Measurements from ENCODE around the gene POLR3GL. TPM values are rescaled to one million over a fixed set of nuclear protein-coding genes. Genes with fewer than 3 reads are reported as not detected.

The POLR3GL gene
- polyA plus RNA-seq, 1 donor from 2014 or later: 38.6 TPM

DNA sequence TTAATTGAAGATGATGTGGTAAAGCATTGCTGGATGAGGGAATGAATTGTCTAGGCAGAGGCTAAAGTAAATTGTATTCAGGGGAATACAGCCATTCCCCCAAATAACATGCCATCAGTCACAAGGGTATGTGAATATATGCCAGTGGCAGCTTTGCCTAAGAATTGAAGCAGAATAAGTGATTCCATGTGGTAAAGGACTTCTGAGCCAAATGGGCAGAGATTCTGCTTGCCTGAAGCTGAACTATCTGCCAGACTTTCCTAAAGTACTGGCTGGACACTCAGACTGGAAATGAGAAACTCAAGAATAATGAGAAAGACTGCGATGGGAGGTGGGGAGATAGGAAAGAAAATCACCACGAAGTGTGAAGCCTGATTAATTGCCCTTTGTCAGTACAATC, 9.1 kb upstream of the POLR3GL start:
- Histone ChIP-seq H3K9ac (ENCODE audit: low read length) (peak overlapping the region; percentile 86), H3K9me3 (ENCODE audit: low read length) (no peaks in the 10 kb centered on the region), H3K9me2 (ENCODE audit: insufficient read depth, low read length) (no peaks in the 10 kb centered on the region), H2AFZ (ENCODE audit: low read depth, low read length) (no peak overlapping the region), H4K20me1 (ENCODE audit: insufficient read depth) (no peaks in the 10 kb centered on the region), H3F3A (ENCODE audit: insufficient read depth, low read length, poor library complexity, severe bottlenecking) (no peaks in the 10 kb centered on the region), H3K4me2 (ENCODE audit: low read length) (peak overlapping the region; percentile 68), H3K4me3 (ENCODE audit: low read length) (peak overlapping the region; percentile 77), H3K36me3 (ENCODE audit: insufficient read depth, low read length) (no peaks in the 10 kb centered on the region), H3K79me2 (replicated peaks; ENCODE audit: insufficient read depth, low read length) (peaks cover 45% of the 10 kb centered on the region), H3K27ac (ENCODE audit: low read length) (no peak overlapping the region), H3K27me3 (ENCODE audit: insufficient read depth, low read depth, low read length) (peaks cover 4% of the 10 kb centered on the region)
- TF ChIP-seq POLR2AphosphoS5 (IDR thresholded peaks at IDR 0.05) (no peak), EZH2 (IDR thresholded peaks at IDR 0.05; ENCODE audit: borderline replicate concordance, insufficient read depth, low read length, poor library complexity, severe bottlenecking) (no peak), SMC3 (conservative IDR thresholded peaks at IDR 0.05; ENCODE audit: poor library complexity) (no peak), RAD21 (conservative IDR thresholded peaks at IDR 0.05) (no peak), TAF1 (IDR thresholded peaks at IDR 0.05; ENCODE audit: low read depth) (no peak), MXI1 (conservative IDR thresholded peaks at IDR 0.05; ENCODE audit: poor library complexity, severe bottlenecking) (no peak), EP300 (conservative IDR thresholded peaks at IDR 0.05; ENCODE audit: poor library complexity, severe bottlenecking) (no peak)
- TF ChIP-seq, protein P1, sequence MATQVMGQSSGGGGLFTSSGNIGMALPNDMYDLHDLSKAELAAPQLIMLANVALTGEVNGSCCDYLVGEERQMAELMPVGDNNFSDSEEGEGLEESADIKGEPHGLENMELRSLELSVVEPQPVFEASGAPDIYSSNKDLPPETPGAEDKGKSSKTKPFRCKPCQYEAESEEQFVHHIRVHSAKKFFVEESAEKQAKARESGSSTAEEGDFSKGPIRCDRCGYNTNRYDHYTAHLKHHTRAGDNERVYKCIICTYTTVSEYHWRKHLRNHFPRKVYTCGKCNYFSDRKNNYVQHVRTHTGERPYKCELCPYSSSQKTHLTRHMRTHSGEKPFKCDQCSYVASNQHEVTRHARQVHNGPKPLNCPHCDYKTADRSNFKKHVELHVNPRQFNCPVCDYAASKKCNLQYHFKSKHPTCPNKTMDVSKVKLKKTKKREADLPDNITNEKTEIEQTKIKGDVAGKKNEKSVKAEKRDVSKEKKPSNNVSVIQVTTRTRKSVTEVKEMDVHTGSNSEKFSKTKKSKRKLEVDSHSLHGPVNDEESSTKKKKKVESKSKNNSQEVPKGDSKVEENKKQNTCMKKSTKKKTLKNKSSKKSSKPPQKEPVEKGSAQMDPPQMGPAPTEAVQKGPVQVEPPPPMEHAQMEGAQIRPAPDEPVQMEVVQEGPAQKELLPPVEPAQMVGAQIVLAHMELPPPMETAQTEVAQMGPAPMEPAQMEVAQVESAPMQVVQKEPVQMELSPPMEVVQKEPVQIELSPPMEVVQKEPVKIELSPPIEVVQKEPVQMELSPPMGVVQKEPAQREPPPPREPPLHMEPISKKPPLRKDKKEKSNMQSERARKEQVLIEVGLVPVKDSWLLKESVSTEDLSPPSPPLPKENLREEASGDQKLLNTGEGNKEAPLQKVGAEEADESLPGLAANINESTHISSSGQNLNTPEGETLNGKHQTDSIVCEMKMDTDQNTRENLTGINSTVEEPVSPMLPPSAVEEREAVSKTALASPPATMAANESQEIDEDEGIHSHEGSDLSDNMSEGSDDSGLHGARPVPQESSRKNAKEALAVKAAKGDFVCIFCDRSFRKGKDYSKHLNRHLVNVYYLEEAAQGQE (IDR thresholded peaks at IDR 0.05; ENCODE audit: borderline replicate concordance): no peak
- TF ChIP-seq, protein P2, sequence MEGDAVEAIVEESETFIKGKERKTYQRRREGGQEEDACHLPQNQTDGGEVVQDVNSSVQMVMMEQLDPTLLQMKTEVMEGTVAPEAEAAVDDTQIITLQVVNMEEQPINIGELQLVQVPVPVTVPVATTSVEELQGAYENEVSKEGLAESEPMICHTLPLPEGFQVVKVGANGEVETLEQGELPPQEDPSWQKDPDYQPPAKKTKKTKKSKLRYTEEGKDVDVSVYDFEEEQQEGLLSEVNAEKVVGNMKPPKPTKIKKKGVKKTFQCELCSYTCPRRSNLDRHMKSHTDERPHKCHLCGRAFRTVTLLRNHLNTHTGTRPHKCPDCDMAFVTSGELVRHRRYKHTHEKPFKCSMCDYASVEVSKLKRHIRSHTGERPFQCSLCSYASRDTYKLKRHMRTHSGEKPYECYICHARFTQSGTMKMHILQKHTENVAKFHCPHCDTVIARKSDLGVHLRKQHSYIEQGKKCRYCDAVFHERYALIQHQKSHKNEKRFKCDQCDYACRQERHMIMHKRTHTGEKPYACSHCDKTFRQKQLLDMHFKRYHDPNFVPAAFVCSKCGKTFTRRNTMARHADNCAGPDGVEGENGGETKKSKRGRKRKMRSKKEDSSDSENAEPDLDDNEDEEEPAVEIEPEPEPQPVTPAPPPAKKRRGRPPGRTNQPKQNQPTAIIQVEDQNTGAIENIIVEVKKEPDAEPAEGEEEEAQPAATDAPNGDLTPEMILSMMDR (IDR thresholded peaks at IDR 0.05; ENCODE audit: poor library complexity, severe bottlenecking): no peak

DNA sequence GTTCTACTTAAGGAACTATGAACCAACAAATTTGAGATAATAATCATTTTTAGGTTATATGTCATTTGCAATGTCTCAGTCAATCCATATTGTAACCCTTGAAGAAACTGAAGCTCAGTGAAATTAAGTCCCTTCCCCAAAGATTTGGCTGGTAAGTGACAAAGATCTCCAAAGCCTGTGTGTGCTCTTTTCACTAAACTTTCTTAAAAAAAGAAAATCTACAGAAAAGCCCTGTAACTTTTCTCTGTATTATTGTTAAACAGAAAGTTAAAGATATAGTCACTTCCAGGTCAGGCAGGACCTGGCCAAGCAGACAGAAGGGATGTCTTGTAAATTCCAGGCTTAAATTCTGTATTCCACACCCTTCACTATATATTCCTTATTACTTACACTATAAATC, 8.1 kb upstream of the POLR3GL start:
- Histone ChIP-seq H3K27ac (ENCODE audit: low read length) (peak overlapping the region; percentile 82), H3K36me3 (ENCODE audit: insufficient read depth, low read length) (no peaks in the 10 kb centered on the region), H3K4me3 (ENCODE audit: low read length) (peak overlapping the region; percentile 77), H3K9ac (ENCODE audit: low read length) (peak overlapping the region; percentile 86), H4K20me1 (ENCODE audit: insufficient read depth) (no peaks in the 10 kb centered on the region), H3K4me2 (ENCODE audit: low read length) (peak overlapping the region; percentile 68), H3K79me2 (replicated peaks; ENCODE audit: insufficient read depth, low read length) (peaks cover 45% of the 10 kb centered on the region), H3F3A (ENCODE audit: insufficient read depth, low read length, poor library complexity, severe bottlenecking) (no peaks in the 10 kb centered on the region), H3K9me3 (ENCODE audit: low read length) (no peaks in the 10 kb centered on the region), H3K27me3 (ENCODE audit: insufficient read depth, low read depth, low read length) (peaks cover 13% of the 10 kb centered on the region), H2AFZ (ENCODE audit: low read depth, low read length) (no peak overlapping the region), H3K9me2 (ENCODE audit: insufficient read depth, low read length) (no peaks in the 10 kb centered on the region)
- TF ChIP-seq, protein P2 (IDR thresholded peaks at IDR 0.05; ENCODE audit: poor library complexity, severe bottlenecking): no peak
- TF ChIP-seq TAF1 (IDR thresholded peaks at IDR 0.05; ENCODE audit: low read depth): no peak
- no peak for TF ChIP-seq EP300 (conservative IDR thresholded peaks at IDR 0.05; ENCODE audit: poor library complexity, severe bottlenecking)
- TF ChIP-seq, protein P1 (IDR thresholded peaks at IDR 0.05; ENCODE audit: borderline replicate concordance): no peak
